ENCODE data around the gene CAMK2N2.

CAMK2N2 gene

GRCh38 chr3:184222521-184222920, 38.8 kb downstream of the CAMK2N2 start:
- no peak for DNase-seq (ENCODE audit: low read depth)

GRCh38 chr3:184218814-184219213, 42.5 kb downstream of the CAMK2N2 start:
- DNase-seq (ENCODE audit: low read depth) = no peak

DNA sequence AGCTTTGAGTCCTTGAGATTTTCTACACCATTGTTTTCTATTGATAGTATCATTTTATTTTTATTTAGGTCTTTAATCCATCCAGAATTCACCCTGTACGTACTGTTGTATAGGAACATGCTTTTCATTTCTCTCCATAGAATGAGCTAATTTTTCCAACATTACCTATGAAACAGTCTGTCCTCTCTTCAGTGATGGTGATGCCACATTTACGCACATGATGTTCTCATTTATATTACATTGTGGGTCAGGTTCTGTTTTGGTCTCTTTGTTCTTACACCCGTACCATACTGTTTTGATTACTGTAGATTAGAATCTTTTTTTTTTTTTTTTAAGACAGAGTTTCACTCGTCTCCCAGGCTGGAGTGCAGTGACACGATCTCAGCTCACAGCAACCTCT, 49.6 kb downstream of the CAMK2N2 start:
- no peak for DNase-seq (ENCODE audit: low read depth)

GRCh38 chr3:184211297-184211696, 50.1 kb downstream of the CAMK2N2 start:
- no peak for DNase-seq (ENCODE audit: low read depth)
